Panc1 (cell line): Measurements from ENCODE around the gene TREM2. TPM values are rescaled to one million over a fixed set of nuclear protein-coding genes. Genes with fewer than 3 reads are reported as not detected.

Experiments
- ATAC-seq: fragments of 200-7000 bp; cut with Tn5 transposase; 2 replicates; pipeline ENCODE4 v1.9.1; 2020; ENCODE audit warnings: mild to moderate bottlenecking, moderate library complexity
- BruUV-seq: library from RNA; stranded (reverse); fragments of 400-500 nt; replicated peaks from 2 replicates; lab custom pipeline; 2021; lab: Mats Ljungman, UMichigan
- CTCF ChIA-PET: fragments of 300-600 bp; sonication (Branson Sonifier 250); formaldehyde crosslinking; loops from one replicate; lab custom pipeline; 2022; ENCODE audit warnings: antibody characterized with exemption; lab: Charles Lee
- POLR2A ChIA-PET: fragments of 300-600 bp; sonication (Branson Sonifier 250); formaldehyde crosslinking; loops from one replicate; lab custom pipeline; 2022; ENCODE audit warnings: antibody characterized with exemption; lab: Charles Lee
- DNase-seq: peaks from one replicate; pipeline ENCODE4 v3.0.0-alpha.2; 2010; ENCODE audit warnings: low read depth, low spot score
- H3K27ac ChIP-seq: 2 replicates; pipeline ENCODE4 v1.5.1; 2011; ENCODE audit warnings: mild to moderate bottlenecking, low read length, inconsistent platforms
- H3K27me3 ChIP-seq: fragments of 200-500 bp; sonication (Bioruptor generic); 2 replicates; pipeline ENCODE4 v1.6.0; 2014; ENCODE audit warnings: low read length, inconsistent platforms; ENCODE audit not compliant: control insufficient read depth, insufficient read depth
- H3K36me3 ChIP-seq: fragments of 200-500 bp; sonication (Bioruptor generic); 2 replicates; pipeline ENCODE4 v1.5.1; 2014; ENCODE audit warnings: inconsistent platforms, mild to moderate bottlenecking, low read length, moderate library complexity; ENCODE audit not compliant: control insufficient read depth, insufficient read depth
- H3K4me1 ChIP-seq: 2 replicates; pipeline ENCODE4 v1.5.1; 2011; ENCODE audit warnings: inconsistent platforms, mild to moderate bottlenecking, low read length, moderate library complexity; ENCODE audit not compliant: control insufficient read depth, insufficient read depth
- H3K4me3 ChIP-seq, 2 experiments: 2 replicates each; pipeline ENCODE4 v1.5.1; 2011 to 2012; ENCODE audit warnings: low read depth in 2 of 2, low read length in 2 of 2, mild to moderate bottlenecking in 2 of 2, inconsistent platforms in 1 of 2, moderate library complexity in 1 of 2
- H3K9me3 ChIP-seq: fragments of 200-500 bp; sonication (Bioruptor generic); 2 replicates; pipeline ENCODE4 v1.5.1; 2014; ENCODE audit warnings: low read depth, mild to moderate bottlenecking, inconsistent platforms, low read length, moderate library complexity; ENCODE audit not compliant: control insufficient read depth, insufficient read depth
- POLR2AphosphoS5 ChIP-seq: IDR thresholded peaks from 2 replicates; pipeline ENCODE4 v1.6.1; 2012; ENCODE audit warnings: mild to moderate bottlenecking, low read depth, low read length, moderate library complexity
- SIN3A ChIP-seq: IDR thresholded peaks from 2 replicates; pipeline ENCODE4 v1.6.1; 2012; ENCODE audit warnings: low read depth, mild to moderate bottlenecking, low read length, moderate library complexity, borderline replicate concordance; ENCODE audit not compliant: insufficient read depth
- TCF7L2 ChIP-seq: IDR thresholded peaks from 2 replicates; pipeline ENCODE4 v1.6.1; 2011; ENCODE audit warnings: mild to moderate bottlenecking, low read depth, low read length, inconsistent platforms
- in situ Hi-C: cut with HindIII; loops from 2 replicates; pipeline ENCODE4 v1.10.0; 2016; ENCODE audit warnings: low sequenced_read_pairs, low pct_unique_long_range_greater_than_20kb
- intact Hi-C: fragments of 100-400 bp; cut with micrococcal nuclease; formaldehyde crosslinking; loops from one replicate; pipeline ENCODE4 v1.10.0; 2022; ENCODE audit not compliant: unreplicated experiment
- total RNA-seq: library from RNA; stranded (reverse); gene quantifications from one replicate; pipeline ENCODE4 v1.2.1, GENCODE V29; 2021; ENCODE audit not compliant: unreplicated experiment
- TF ChIP-seq, protein P1 (sequence below), 2 experiments: IDR thresholded peaks; 2 replicates each; pipeline ENCODE4 v1.6.1; 2011 to 2012; ENCODE audit warnings: low read depth in 2 of 2, control low read depth in 1 of 2, low read length in 1 of 2, mild to moderate bottlenecking in 1 of 2, moderate library complexity in 1 of 2; ENCODE audit not compliant: insufficient read depth in 1 of 2
- TF ChIP-seq, protein P2 (sequence below): fragments of 450-650 bp; IDR thresholded peaks from 2 replicates; pipeline ENCODE4 v1.5.1; 2017; ENCODE audit warnings: mild to moderate bottlenecking

The TREM2 gene
- total RNA-seq, 1 experiment from 2014 or later, result not detected

DNA sequence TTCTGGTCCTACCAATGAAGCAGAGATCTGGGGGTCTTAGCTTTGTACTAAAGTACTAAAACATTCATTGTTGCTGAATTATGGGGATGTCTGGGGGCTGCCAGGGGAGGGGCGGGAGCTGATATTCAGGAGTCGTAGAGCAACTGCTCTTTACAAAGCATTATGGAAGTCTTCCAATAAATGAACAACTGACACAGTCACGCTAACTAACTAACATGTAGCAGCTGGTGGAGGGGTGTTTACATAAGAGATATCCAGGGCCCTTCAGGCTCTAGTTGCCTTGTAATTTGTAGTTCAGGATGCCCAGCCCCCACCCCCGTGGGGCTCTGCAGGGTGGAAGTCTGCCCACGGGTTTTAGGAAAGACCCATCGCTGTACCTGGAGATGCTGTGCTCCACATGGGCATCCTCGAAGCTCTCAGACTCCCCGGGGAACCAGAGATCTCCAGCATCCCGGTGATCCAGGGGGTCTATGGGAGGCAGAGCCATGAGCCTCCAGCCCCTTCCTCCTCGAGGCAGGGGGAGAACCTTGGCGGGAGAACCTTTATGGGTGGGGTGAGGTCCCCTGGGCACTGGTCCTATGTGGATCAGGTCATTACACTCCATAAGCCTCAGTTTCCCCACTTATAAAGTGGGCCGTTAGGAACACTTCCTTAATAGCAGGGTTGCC, 3.4 kb downstream of the TREM2 start:
- Histone ChIP-seq H3K4me1 (no peaks in the 10 kb centered on the region), H3K4me3 (no peak overlapping the region), H3K36me3 (no peaks in the 10 kb centered on the region), H3K9me3 (no peaks in the 10 kb centered on the region), H3K27me3 (peaks cover 9% of the 10 kb centered on the region; the same call in 1 of the 2 replicates), H3K27ac (no peak overlapping the region)
- intact Hi-C loops, result loop anchor here (10.0 kb wide), 1 partner anchor 55 kb away; no protein-coding TSS in a partner anchor
- CTCF ChIA-PET, result no interaction called here
- no peak for DNase-seq
- no peak for TF ChIP-seq TCF7L2
- TF ChIP-seq SIN3A, result no peak
- TF ChIP-seq POLR2AphosphoS5, result no peak
- TF ChIP-seq, protein P1, sequence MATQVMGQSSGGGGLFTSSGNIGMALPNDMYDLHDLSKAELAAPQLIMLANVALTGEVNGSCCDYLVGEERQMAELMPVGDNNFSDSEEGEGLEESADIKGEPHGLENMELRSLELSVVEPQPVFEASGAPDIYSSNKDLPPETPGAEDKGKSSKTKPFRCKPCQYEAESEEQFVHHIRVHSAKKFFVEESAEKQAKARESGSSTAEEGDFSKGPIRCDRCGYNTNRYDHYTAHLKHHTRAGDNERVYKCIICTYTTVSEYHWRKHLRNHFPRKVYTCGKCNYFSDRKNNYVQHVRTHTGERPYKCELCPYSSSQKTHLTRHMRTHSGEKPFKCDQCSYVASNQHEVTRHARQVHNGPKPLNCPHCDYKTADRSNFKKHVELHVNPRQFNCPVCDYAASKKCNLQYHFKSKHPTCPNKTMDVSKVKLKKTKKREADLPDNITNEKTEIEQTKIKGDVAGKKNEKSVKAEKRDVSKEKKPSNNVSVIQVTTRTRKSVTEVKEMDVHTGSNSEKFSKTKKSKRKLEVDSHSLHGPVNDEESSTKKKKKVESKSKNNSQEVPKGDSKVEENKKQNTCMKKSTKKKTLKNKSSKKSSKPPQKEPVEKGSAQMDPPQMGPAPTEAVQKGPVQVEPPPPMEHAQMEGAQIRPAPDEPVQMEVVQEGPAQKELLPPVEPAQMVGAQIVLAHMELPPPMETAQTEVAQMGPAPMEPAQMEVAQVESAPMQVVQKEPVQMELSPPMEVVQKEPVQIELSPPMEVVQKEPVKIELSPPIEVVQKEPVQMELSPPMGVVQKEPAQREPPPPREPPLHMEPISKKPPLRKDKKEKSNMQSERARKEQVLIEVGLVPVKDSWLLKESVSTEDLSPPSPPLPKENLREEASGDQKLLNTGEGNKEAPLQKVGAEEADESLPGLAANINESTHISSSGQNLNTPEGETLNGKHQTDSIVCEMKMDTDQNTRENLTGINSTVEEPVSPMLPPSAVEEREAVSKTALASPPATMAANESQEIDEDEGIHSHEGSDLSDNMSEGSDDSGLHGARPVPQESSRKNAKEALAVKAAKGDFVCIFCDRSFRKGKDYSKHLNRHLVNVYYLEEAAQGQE (IDR thresholded peaks at IDR 0.05; ENCODE audit: insufficient read depth in 1 of 2, low read depth in 2 of 2, low read length in 1 of 2), result no peak
- TF ChIP-seq, protein P2, sequence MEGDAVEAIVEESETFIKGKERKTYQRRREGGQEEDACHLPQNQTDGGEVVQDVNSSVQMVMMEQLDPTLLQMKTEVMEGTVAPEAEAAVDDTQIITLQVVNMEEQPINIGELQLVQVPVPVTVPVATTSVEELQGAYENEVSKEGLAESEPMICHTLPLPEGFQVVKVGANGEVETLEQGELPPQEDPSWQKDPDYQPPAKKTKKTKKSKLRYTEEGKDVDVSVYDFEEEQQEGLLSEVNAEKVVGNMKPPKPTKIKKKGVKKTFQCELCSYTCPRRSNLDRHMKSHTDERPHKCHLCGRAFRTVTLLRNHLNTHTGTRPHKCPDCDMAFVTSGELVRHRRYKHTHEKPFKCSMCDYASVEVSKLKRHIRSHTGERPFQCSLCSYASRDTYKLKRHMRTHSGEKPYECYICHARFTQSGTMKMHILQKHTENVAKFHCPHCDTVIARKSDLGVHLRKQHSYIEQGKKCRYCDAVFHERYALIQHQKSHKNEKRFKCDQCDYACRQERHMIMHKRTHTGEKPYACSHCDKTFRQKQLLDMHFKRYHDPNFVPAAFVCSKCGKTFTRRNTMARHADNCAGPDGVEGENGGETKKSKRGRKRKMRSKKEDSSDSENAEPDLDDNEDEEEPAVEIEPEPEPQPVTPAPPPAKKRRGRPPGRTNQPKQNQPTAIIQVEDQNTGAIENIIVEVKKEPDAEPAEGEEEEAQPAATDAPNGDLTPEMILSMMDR, result no peak
- ATAC-seq, result no peak
- POLR2A ChIA-PET, result no interaction called here
- BruUV-seq, result no TSS peak
- in situ Hi-C loops, result no loop called here

DNA sequence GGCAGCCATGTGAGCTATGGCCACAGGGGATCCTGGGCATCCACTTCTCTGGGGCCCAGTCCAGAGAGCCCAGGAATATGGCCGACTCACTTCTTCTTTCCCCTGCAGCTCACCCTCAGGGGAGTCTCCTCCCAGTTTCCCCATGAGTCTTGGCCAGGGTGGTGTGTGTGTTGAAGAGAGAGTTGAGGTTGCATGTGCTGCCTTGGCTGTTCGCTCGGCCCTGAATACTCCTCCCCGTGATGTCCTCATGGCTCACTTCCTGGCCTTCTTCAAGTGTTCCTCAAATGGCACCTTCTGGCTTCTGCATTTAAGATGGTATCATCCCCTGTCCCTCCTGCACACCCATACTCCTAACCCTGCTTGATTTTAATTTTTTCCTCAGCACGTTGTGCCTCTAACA, 5.6 kb downstream of the TREM2 start:
- no TSS peak for BruUV-seq
- ChIA-PET POLR2A (no interaction called here), CTCF (no interaction called here)
- in situ Hi-C loops (no loop called here), intact Hi-C loops (no loop called here)
- no peak for TF ChIP-seq SIN3A
- no peak for TF ChIP-seq TCF7L2
- TF ChIP-seq, protein P1 (IDR thresholded peaks at IDR 0.05; ENCODE audit: insufficient read depth in 1 of 2, low read depth in 2 of 2, low read length in 1 of 2), result no peak
- TF ChIP-seq POLR2AphosphoS5, result no peak
- TF ChIP-seq, protein P2, result no peak
- peaks cover 9% of the 10 kb centered on the region; the same call in 1 of the 2 replicates for H3K27me3 ChIP-seq
- ATAC-seq (no peak), DNase-seq (no peak)
- no peaks in the 10 kb centered on the region for H3K36me3 ChIP-seq
- H3K4me1 ChIP-seq, result no peaks in the 10 kb centered on the region
- H3K27ac ChIP-seq, result no peak overlapping the region
- no peaks in the 10 kb centered on the region for H3K9me3 ChIP-seq
- H3K4me3 ChIP-seq, result no peak overlapping the region
